RCC 7860 (cell line): Measurements from ENCODE around the gene LOXL1.
A peak's percentile ranks its signal among the peaks of the same experiment; 100 is the strongest.

ENCODE experiments used
- DNase-seq: peaks from one replicate; pipeline ENCODE4 v3.0.0-alpha.2; 2015; ENCODE audit warnings: low spot score
- FAIRE-seq: peaks from 2 replicates; lab custom pipeline; 2012; peaks lifted over from hg19 to GRCh38; lab: Jason Lieb, UNC

Gene LOXL1

DNA sequence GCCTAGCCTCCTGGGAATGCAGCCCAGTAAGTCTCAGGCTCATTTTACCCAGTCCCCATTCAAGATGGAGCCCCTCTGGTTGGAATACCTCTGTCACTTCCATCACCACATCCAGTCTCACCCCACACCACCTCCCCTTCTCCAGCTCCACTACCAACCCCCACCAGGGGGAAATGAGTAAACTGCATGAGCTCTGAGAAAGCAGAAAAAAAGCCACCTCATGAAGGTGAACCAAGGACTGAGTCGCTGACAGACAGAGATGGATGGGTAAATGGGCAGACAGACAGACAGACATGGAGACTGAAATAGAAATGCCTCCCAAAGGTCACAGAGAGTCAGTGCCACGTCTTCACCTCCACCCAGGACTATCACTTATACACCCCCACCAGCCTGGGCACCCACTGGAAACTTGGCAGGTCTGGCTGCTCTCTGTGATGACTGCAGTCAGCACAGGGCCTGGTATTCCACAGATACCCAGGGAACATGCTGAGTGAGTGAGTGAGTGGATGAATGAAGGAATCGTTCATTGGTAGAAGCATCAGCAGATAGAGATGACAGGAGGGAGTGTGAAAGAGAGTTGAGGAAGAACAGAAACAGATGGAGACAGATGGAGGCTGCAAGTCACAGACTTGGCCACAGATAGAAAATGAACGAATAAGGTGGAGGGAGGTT, 4.9 kb upstream of the LOXL1 start:
- FAIRE-seq = no peak
- peak; percentile 45 for DNase-seq

DNA sequence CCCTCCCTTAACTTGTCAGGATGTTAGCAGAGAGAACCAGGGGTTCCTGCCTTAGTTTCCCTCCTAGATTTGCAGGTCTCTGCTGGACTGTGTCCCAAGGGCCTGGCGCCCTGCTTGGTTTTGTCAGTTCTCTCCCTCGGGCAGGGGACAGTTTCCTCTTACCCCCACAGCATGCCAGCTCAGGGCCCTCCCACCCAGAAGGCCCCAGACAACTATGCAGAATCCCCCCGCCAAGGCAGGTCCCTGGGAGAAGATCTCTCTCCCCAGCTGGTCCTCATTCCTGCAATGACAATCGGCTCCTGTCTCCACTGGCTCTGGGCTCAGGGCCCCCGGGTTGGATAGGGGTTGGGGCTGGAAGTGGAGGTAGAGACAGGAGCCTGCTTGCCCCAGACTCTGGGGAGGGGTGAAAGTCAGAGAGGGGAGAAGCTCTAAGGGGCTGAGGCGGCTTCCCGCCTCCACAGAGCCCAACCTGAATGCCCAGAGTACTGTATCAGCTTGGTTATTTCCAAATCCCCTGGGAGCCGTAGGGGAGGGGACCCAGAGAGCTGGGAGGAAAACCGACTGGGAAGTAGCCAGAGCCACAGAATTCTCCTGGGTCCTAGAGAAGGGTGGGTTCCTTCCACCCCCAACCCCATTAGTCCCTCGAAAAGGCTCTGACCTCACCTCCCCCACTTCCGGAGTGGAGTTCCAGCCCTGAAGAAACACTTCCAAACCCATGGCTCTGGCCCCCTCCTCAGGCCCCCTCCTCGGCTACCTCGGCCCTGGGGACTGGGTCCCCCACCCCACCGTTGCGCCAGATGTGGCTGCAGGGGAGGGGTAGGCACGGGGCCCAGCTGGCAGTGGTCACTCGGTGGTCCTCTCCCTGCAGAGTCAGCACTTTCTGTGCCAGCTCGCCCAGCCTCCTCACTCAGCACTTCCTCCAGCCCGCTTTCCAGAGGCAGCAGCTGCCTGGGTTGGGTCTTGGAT, 3.8 kb upstream of the LOXL1 start:
- no peak for FAIRE-seq
- no peak for DNase-seq

DNA sequence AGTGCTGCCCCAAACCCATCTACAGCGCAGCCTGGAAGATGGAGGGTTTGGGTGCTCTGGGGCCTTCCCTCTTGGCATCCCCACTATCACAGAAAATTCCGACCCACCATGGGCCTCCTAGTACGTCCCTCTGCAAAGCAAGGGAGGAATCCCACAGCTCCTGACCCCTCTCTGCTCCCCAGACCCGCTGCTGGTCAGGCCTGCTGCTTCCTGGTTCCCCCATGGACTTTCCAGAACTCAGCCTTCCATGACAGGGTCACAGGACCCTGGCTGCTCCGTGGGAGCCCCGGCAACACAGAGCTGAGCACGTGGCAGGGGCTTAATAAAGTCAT, 3.1 kb upstream of the LOXL1 start:
- DNase-seq = no peak
- no peak for FAIRE-seq

DNA sequence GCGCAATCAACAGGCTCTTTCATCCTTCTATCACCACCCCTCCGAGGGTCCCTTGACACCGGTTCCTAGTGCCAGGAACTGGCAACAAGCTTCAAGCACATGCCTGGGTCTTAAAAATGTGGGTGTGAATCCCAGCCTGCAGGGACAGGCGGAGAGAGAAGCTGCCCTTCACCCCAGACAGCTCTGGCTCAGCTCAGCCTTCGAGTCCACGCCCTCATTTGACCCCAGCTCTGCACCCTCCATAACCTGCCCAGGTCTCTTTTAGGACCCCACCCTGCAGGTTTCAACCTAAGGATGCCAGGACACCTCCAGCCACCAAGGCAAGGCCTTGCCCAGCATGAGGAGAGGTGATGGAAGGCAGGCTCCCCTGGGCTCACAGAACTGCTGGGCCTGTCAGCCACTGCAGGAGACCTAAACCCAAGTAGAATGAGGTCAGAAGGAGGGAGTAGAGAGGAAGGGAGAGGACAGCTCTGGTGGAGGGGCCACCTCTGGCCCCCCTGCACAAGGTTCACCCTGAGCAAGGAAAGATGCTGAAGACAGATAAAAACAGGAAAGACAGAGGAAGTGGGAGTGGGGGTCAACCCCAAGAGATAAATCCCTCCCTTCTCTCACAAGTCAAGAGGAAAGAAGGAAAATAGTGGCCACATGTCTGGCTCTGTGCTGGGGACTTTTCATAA, 2.6 kb upstream of the LOXL1 start:
- no peak for DNase-seq
- no peak for FAIRE-seq

DNA sequence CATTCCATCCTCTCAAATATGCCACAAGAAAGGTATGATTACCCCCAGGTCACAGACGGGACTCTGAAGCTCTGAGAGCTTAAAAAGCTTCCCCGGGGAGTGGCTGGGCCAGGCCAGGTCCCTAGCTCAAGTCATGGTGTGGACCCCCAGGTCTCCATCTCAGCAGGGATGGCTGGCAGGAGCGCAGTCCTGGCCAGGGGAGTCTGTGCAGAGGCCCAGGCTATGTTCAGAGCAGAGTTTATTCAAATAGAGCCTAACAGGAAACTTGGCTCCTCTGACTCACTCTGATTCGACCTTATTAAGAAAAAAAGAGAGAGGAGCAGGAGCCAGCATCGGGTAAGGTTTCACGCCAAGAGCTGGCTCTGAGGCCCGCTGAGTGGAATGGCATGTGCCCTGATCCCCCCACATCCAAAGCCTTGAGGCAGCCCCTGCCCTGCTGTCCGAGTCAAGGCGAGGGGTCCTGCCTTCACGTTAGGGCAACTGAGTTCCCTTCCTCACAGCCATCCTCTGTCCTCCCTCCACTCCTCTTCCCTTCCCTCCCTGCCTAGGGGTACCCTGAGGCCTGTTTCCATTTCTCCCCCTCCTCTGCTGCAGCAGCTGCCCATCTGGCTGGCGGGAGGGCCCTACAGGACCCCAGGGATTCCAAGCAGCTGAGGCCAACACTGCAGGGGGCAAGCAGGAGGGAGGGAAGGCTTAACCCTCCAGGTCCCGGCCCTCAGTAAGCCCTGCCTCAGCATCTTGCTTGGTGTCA, 1.9 kb upstream of the LOXL1 start:
- DNase-seq = peak; percentile 56
- no peak for FAIRE-seq

DNA sequence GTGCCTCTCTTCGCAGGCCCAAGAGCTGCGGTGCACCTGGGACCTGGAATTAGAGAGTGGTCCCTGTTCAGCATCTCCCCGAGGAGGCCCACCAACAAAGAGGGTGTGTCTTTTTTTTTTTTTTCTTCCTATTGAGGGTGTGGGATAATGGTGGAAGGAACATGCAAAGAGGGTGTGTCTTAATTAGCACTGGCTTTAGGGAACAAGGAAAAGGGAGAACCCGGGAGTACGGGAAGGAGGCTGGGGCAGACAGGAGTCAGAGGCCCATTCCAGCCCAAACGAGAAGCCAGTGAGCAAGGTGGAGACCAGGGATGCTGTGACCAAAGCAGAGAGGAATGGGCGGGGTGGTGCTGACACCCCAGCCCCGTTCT, 429 bp upstream of the LOXL1 start:
- DNase-seq (no peak), FAIRE-seq (no peak)

DNA sequence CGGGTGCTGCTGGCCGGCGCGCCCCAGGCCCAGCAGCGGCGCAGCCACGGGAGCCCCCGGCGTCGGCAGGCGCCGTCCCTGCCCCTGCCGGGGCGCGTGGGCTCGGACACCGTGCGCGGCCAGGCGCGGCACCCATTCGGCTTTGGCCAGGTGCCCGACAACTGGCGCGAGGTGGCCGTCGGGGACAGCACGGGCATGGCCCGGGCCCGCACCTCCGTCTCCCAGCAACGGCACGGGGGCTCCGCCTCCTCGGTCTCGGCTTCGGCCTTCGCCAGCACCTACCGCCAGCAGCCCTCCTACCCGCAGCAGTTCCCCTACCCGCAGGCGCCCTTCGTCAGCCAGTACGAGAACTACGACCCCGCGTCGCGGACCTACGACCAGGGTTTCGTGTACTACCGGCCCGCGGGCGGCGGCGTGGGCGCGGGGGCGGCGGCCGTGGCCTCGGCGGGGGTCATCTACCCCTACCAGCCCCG, 777 bp downstream of the LOXL1 start:
- no peak for FAIRE-seq
- DNase-seq = no peak

DNA sequence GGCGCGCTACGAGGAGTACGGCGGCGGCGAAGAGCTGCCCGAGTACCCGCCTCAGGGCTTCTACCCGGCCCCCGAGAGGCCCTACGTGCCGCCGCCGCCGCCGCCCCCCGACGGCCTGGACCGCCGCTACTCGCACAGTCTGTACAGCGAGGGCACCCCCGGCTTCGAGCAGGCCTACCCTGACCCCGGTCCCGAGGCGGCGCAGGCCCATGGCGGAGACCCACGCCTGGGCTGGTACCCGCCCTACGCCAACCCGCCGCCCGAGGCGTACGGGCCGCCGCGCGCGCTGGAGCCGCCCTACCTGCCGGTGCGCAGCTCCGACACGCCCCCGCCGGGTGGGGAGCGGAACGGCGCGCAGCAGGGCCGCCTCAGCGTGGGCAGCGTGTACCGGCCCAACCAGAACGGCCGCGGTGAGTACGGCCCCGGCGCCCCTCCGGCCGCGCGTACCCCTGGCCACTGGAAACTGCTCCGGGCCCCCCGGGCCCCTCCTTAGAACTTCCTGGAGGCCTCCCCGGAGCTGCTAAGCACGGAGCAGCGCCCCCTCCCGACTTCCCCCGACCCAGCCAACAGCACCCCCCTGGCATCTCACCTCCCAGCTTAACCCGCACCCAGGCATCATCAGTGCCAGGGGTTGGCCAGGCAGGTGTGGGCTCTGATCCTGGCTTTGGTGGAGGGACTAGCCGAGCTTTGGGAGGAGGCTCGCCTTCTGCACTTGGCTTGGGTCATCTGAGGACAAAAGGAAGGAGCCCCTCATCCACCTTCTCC, 1.4 kb downstream of the LOXL1 start:
- no peak for DNase-seq
- no peak for FAIRE-seq

DNA sequence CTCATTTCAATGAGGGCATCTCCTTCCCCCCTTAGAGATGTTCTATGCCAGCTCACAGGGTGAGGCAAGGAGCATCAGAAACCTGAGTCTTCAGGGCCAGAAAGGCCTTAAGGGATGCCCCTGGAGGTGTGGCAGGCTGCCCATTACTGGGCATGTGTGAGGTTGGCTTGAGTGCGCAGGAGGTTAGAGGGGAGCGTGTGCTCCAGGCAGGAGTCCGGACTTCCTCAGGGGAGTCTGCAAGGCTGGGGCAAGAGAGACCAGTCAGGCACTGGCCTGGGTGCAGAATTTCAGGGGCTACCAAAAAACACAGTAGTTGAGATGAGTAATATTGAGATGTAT, 1.9 kb downstream of the LOXL1 start:
- DNase-seq = no peak
- FAIRE-seq = no peak

DNA sequence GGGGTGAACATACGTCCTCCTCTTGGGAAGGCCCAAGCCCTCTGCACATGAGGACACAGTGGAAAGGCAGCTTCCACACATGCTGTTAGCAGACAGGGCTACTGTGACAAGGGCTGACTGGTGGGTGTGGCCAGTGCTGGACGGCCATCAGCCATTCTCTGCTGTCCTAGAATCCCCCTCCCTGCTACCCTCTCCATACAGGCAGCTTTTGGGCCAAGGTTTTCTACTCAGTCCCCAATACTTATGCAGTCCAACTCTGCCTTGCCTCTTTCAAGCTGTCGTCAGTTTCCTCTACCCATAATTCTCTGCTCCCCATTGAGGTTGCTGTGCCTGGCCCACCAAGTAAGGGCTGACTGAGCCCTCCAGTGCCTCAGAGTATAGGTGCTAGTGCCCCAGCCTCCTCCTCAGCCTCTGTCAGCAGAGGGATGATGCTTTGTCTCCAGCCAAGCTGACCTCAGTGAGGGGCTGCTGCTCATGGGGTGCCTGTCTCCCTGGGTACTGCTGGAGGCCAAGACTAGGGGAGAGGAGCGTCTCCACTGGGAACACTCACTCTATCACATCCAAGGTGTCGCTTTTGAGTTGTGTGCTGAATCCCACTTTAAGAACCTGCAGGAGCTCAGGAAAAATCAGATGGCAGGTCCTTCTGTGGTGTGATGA, 2.8 kb downstream of the LOXL1 start:
- no peak for DNase-seq
- no peak for FAIRE-seq

DNA sequence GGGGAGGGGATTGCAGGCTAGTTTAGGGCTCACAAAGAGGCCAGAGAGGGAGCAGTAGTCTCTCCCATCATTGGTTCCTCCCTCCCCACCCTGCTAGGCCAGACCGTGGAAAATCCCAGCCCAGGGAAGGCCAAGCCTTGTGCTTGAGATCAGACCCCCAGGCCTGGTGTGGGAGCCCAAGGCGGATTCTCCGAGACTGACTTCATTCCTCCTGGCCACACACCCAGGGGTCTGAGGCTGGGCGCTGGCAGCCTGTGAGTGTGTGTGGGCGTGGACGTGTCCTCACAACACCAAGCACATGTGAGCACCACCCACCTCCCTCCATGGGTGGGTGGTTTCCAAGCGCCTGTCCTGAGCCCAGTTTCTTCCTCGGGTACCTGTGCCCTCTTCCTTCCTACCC, 4.1 kb downstream of the LOXL1 start:
- FAIRE-seq (no peak), DNase-seq (no peak)

DNA sequence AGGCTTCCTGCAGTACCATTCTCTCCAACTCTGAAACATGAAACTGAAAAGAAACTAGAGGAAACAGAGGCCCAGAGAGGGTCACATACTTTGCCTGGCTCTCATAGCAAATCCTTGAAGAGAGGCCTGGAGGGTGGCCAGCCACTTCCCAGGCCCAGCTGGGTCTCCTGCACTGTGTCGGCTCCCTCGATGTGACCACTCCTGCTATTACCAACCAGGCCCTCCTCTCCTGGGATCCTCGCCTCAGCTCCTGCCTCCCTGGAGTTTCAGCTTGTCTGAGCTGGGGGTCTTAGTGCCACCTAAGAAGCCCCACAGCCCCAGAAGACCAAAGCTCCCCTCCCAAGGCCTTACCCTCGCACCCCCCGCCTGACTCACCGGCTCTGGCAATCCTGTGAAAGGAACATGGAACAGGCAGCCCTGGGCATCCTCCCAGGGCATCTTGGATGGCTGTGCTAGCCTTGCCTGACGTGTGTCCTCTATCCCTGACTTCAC, 4.6 kb downstream of the LOXL1 start:
- FAIRE-seq = no peak
- DNase-seq = no peak

DNA sequence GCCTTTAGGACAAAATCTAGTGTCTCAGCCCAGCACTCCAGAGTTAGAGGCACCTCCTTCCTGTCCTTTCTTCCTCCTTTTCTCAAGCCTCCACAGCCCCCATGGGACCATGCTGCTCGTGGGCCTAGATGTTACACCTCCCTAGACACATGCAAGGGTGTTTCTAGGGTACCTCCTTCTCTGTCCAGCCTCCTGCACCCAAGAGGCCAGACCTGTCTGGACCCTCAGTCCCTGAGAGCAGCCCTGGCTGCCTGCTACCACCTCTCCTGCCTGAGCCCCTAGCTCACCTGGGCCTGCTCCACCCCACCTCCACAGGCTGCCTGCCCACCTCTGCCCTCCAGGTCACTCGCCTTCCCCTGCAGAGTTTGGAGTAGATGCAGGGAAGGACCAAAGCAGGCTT, 5.2 kb downstream of the LOXL1 start:
- no peak for FAIRE-seq
- no peak for DNase-seq

DNA sequence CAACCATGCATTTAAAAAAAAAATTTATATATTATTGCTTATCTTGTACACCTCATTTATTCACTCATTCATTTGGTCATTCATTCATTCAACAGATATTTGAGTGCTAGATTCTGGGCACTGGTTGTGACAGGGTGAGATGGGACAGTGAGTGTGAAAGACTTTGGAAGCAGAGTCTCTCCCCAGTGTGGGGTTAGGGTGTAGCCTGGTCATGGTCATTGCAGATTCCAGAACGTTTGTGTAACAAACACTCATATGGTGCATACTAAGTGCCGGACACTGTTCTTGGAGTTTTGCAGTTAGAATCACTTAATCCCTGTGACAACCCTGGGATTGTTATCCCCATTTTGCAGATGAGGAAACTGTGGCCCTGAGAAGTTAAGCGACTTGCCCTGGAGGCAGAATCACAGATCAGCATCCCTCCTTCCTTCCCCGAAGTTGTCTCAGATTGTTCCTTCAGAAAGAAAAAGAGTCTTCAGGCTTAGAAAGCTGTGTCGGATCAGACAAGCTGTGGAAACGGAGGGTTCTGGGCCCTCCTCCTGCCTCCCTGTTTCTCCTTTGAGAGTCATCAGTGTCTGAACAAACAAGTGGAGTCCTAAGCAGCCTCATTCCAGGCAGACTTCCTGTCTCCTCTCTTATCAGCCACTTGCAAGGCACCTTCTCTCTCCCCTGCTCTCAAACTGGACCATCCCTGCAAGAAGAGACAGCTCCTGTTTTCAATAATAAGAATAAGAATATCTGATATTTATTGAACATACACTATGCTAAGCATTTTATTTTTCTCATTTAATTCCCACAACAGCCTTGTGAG, 6.3 kb downstream of the LOXL1 start:
- FAIRE-seq = no peak

DNA sequence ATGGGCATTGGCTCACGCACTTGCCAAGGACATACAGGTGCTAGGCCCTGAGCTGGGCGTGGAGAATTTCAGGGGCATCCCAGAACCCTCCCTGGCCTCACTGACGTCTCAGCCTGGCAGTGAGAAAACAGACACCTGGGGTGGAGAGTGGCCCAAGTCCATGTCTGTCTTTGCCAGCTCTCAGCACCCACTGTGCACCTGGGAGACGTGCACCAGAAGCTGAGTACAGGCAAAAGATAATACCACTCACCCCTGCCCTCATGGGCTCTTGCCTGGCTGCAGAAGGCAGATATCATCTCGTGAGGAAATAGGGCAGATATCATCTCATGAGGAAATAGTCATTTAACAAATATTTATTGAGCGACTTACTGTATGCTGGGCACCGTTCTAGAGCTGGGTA, 8.0 kb downstream of the LOXL1 start:
- DNase-seq = no peak
- no peak for FAIRE-seq

More for the DNA sequence above, 6.3 kb downstream of the LOXL1 start:
- DNase-seq = no peak

DNA sequence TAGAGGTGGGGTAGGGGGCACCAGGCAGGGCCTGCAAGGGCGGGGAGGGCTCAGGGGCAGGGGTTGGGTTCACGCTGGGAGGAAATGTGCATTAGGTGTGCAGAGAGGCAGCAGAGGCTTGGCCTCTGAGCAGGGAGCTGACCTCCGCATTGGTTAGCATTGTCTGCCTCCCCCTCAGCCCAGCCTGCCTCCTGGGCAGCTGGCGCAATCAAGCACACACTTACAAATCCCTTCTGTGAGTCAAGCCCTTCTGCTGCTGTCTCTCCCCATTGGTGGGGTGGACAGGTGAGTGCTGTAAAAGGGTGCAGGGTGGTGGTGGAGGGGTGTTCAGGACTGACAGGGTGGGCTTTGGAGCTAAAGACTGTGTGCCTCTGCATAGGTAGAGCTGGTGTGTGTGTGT, 9.3 kb downstream of the LOXL1 start:
- no peak for DNase-seq

DNA sequence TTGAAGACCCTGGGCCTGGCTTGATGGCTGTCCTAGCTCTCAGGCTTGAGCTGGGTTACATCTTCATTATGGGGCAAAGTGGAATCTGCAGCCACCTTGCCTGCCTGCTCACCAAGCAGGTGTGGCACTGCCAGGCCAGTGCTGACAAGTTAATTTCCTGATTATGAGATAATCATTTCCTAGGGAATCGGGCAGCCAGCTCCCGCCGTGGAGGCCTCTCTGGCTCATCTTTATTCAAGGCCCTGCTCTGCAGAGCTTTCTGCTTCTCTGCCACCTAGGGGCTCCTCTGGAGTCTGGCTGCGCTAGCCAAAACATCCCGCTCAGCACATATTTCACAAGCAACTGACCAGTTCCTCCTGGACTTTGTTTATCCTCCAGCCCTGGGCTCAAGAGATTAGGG, 9.9 kb downstream of the LOXL1 start:
- no peak for DNase-seq
- no peak for FAIRE-seq

More for the DNA sequence above, 9.3 kb downstream of the LOXL1 start:
- no peak for FAIRE-seq

DNA sequence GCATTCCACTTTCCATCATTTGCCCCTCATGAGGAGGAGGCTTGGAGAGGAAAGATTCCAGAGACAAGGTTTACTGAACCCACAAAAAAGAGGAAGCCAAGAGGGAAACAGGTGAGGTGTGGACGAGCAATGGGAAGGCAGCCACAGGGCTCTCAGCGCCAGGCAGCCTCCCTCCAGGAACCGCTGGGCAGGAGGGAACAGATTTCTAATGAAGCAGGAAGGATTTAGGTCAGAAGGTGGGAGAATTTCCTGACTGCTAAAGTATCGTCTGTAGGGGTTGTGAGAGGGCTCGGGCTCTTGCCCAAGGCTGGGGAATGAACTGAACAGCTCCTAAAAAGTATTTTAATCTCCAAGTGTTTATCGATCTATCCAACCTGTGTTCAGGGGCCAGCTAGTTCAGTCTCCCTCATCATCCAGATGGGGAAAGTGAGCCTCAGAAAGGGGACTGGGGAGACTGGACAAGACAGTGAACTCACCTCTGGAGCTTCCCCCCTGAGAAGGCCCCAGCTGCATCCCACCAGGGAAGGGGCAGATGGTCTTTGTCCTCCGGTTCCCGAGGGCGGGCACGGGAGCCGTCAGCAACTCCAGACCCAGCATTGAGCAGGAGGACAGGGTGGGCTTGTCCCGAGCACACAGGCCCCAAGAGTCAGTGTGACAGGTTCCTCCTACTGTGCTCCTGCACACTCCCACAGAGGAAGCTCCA, 10.5 kb downstream of the LOXL1 start:
- FAIRE-seq = no peak
- DNase-seq = no peak
